Smooth muscle cell of the pulmonary artery (primary cell): Measurements from ENCODE around the gene CIP2A. TPM values are rescaled to one million over a fixed set of nuclear protein-coding genes. Genes with fewer than 3 reads are reported as not detected.

Experiments
- total RNA-seq: library from RNA; depleted of rRNA; stranded (reverse); fragments of >200 nt; gene quantifications from 2 replicates; pipeline ENCODE4 v1.2.3, GENCODE V29; 2014

Gene CIP2A
- 6.2 and 9.8 TPM in 2 replicates for total RNA-seq

DNA sequence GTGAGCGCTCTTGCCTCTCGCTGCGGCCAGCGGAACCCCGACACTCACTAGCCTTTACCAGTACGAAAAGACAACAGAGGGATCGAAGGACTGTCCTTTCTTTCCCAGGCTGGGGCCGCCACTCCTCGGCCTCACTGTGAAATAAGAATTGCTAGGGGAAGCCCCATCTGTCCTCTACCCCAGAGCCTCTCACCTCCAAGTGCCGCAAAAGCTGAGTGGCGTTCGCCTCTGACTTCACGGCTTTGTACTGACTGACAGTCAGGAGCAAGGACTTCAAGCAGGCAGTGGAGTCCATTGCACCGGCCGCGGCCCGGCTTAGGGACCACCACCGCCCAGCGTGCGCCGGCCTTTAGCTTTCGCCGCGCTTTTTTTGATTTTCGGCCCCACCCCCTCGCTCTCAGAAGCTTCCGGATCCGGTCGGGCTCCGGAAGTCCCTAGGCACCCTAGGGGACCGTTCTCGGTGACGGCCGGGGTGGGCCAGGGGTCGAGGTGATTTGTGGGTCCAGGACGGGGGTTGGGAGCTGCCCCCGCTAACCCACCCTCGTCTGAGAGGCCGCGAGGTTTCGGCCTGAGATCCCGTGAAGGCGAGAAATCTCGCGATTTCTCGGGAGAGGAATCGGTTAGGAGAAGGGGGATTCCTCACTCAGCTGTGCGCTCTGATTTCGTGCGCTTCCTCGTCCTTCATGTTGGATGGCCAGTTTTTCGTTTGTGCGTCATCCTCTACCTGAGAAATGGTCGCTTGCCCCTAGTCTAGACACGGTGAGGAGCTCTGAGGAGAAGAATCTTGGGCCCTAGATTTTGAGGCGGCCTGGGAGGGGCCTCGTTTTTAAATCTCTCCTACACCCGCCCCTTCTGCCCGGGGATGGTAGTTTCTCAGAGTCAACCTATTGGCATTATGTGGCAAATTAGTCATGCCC, at the start of gene CIP2A, which contains the start of gene DZIP3:
Gene CIP2A, minus strand, starts transcription at position 358 of the 917 bp plus-strand sequence. Its CDS starts 63 bp downstream, at position 295.
Gene DZIP3, plus strand, starts transcription at position 642 of the 917 bp plus-strand sequence. CDS start 15,685 bp downstream, outside the sequence.

GRCh38 chr3:108510496-108510895, 78.7 kb downstream of the CIP2A start, which contains the start of gene MYH15:
TSS of gene MYH15 (minus strand) at chr3:108510596. CDS start at chr3:108510530, 66 bp downstream.

Other genes with a start within 250 kb of the CIP2A start
- gene MYH15, start 78.8 kb downstream of the CIP2A start, total RNA-seq = 0.33 and 2.3 TPM in 2 replicates
- gene DZIP3, start 284 bp upstream of the CIP2A start, total RNA-seq = 8.8 and 13.6 TPM in 2 replicates
- not detected in 2 replicates for gene RETNLB, start 168.0 kb upstream of the CIP2A start, total RNA-seq
- not detected in 2 replicates for gene TRAT1, start 233.3 kb upstream of the CIP2A start, total RNA-seq